Esophagus squamous epithelium (tissue), 5 donors: ENCODE data around the gene FAM107B. TPM values are rescaled to one million over a fixed set of nuclear protein-coding genes. Genes with fewer than 3 reads are reported as not detected.

Source experiments
- DNase-seq: peaks from one replicate; lab custom pipeline; 2025; lab: John Stamatoyannopoulos, UW
- H3K27ac ChIP-seq, 4 donors: fragments of 200-600 bp; sonication (generic); one replicate each; pipeline ENCODE4 v1.5.1; 2016 to 2019; ENCODE audit warnings: mild to moderate bottlenecking in 1 of 4
- H3K27me3 ChIP-seq, 4 donors: fragments of 200-600 bp; sonication (generic); 1 replicate in 3 of 4; 2 replicates in 1 of 4; pipeline versions ENCODE4 v1.5.1 to v1.6.0; 2017 to 2021; ENCODE audit warnings: antibody characterized with exemption in 1 of 4
- H3K36me3 ChIP-seq, 3 donors: fragments of 200-600 bp; sonication (generic); one replicate each; pipeline ENCODE4 v1.5.1; 2016 to 2019
- H3K4me1 ChIP-seq, 3 donors: fragments of 200-600 bp; sonication (generic); one replicate each; pipeline ENCODE4 v1.5.1; 2017 to 2019
- H3K4me3 ChIP-seq, 4 donors: fragments of 200-600 bp; sonication (generic); 1 replicate in 3 of 4; 2 replicates in 1 of 4; pipeline ENCODE4 v1.5.1; 2016 to 2019; ENCODE audit warnings: mild to moderate bottlenecking in 2 of 4, moderate library complexity in 1 of 4
- H3K9me3 ChIP-seq, 3 donors: fragments of 200-600 bp; sonication (generic); one replicate each; pipeline ENCODE4 v1.5.1; 2016 to 2019
- CTCF ChIP-seq, 6 experiments: fragments of 450-650 bp in 4 of 6; fragments of 200-600 bp in 2 of 6; sonication (generic) in 2 of 6; IDR thresholded peaks; one replicate each; pipeline ENCODE4 v1.5.1; 2016 to 2019; ENCODE audit warnings: antibody characterized with exemption in 6 of 6, mild to moderate bottlenecking in 4 of 6, moderate library complexity in 4 of 6
- POLR2A ChIP-seq, 4 donors: fragments of 450-650 bp; IDR thresholded peaks; one replicate each; pipeline ENCODE4 v1.6.1; 2017; ENCODE audit warnings: antibody characterized with exemption in 4 of 4, mild to moderate bottlenecking in 4 of 4, moderate library complexity in 3 of 4
- WGBS, 2 donors: methylation state at CpG; one replicate each; pipeline ENCODE4 v1.1.5; 2018; 5-methylcytosine and 5-hydroxymethylcytosine counted together
- intact Hi-C: fragments of 100-400 bp; cut with DNase I; formaldehyde crosslinking; loops from one replicate; pipeline ENCODE4 v1.15.0; 2022
- total RNA-seq, 4 donors: library from RNA; depleted of rRNA; stranded (reverse); fragments of >200 nt; gene quantifications; one replicate each; pipeline ENCODE4 v1.1.0, GENCODE V29; 2016
- donor health status: DM: yes; HTN: yes; CAD: no.

Gene FAM107B
- total RNA-seq, 4 donors from 2014 or later: 6.7 to 17.0 (median 12.9) TPM

GRCh38 chr10:14581553-14582321 is 193.0 kb downstream of the FAM107B start:
- 82 to 92% methylated on average over 5 to 7 of the region's 7 CpGs for WGBS, 2 donors
- no peak for TF ChIP-seq POLR2A (IDR thresholded peaks at IDR 0.05)
- no peak for TF ChIP-seq CTCF (IDR thresholded peaks at IDR 0.05)

GRCh38 chr10:14580671-14581332 is 193.9 kb downstream of the FAM107B start:
- H3K27ac ChIP-seq: no peak overlapping the region
- H3K36me3 ChIP-seq: no peaks in the 10 kb centered on the region
- intact Hi-C loops: no loop called here
- WGBS, 2 donors: 88 to 92% methylated on average over 12 to 13 of the region's 13 CpGs
- TF ChIP-seq CTCF (IDR thresholded peaks at IDR 0.05) (no peak), POLR2A (IDR thresholded peaks at IDR 0.05) (no peak)
- no peak overlapping the region for H3K4me3 ChIP-seq
- H3K4me1 ChIP-seq: peaks cover 7 to 27% (median 10%) of the 10 kb centered on the region in 3 donors
- no peaks in the 10 kb centered on the region for H3K27me3 ChIP-seq
- no peaks in the 10 kb centered on the region for H3K9me3 ChIP-seq
- no peak for DNase-seq

More at GRCh38 chr10:14581553-14582321, 193.0 kb downstream of the FAM107B start:
- no peak for DNase-seq
- peaks cover 7 to 30% (median 10%) of the 10 kb centered on the region in 3 donors for H3K4me1 ChIP-seq
- H3K4me3 ChIP-seq: no peak overlapping the region
- intact Hi-C loops: no loop called here
- H3K9me3 ChIP-seq: no peaks in the 10 kb centered on the region
- H3K27ac ChIP-seq: no peak overlapping the region
- no peaks in the 10 kb centered on the region for H3K27me3 ChIP-seq
- no peaks in the 10 kb centered on the region for H3K36me3 ChIP-seq

- H3K27me3 ChIP-seq: no peaks in the 10 kb centered on the region
- H3K4me3 ChIP-seq: no peak overlapping the region
- DNase-seq: no peak
- peak overlapping the region in 2 of 4 donors; percentile 26 to 54 for H3K27ac ChIP-seq
- no peaks in the 10 kb centered on the region for H3K36me3 ChIP-seq
- 69 to 76% methylated on average over 1 of the region's 1 CpG for WGBS, 2 donors
- intact Hi-C loops: no loop called here
- no peak for TF ChIP-seq POLR2A (IDR thresholded peaks at IDR 0.05)
- TF ChIP-seq CTCF (IDR thresholded peaks at IDR 0.05): no peak
- H3K4me1 ChIP-seq: peaks cover 7 to 21% (median 10%) of the 10 kb centered on the region in 3 donors
- H3K9me3 ChIP-seq: no peaks in the 10 kb centered on the region
Observed at GRCh38 chr10:14579405-14579804, 195.3 kb downstream of the FAM107B start.

GRCh38 chr10:14578060-14578952 is 196.4 kb downstream of the FAM107B start:
- peak overlapping the region in 3 of 4 donors; percentile 54 to 66 (median 62) for H3K27ac ChIP-seq
- H3K9me3 ChIP-seq: no peaks in the 10 kb centered on the region
- 40 to 55% methylated on average over 18 of the region's 18 CpGs for WGBS, 2 donors
- no peak for DNase-seq
- peak overlapping the region in 1 of 4 donors; percentile 24 for H3K4me3 ChIP-seq
- intact Hi-C loops: no loop called here
- H3K36me3 ChIP-seq: no peaks in the 10 kb centered on the region
- H3K27me3 ChIP-seq: no peaks in the 10 kb centered on the region
- TF ChIP-seq POLR2A (IDR thresholded peaks at IDR 0.05) (no peak), CTCF (IDR thresholded peaks at IDR 0.05) (no peak)
- H3K4me1 ChIP-seq: peaks cover 7 to 30% (median 10%) of the 10 kb centered on the region in 3 donors
